ENCODE measurements around the gene ECM1.

Gene ECM1

DNA sequence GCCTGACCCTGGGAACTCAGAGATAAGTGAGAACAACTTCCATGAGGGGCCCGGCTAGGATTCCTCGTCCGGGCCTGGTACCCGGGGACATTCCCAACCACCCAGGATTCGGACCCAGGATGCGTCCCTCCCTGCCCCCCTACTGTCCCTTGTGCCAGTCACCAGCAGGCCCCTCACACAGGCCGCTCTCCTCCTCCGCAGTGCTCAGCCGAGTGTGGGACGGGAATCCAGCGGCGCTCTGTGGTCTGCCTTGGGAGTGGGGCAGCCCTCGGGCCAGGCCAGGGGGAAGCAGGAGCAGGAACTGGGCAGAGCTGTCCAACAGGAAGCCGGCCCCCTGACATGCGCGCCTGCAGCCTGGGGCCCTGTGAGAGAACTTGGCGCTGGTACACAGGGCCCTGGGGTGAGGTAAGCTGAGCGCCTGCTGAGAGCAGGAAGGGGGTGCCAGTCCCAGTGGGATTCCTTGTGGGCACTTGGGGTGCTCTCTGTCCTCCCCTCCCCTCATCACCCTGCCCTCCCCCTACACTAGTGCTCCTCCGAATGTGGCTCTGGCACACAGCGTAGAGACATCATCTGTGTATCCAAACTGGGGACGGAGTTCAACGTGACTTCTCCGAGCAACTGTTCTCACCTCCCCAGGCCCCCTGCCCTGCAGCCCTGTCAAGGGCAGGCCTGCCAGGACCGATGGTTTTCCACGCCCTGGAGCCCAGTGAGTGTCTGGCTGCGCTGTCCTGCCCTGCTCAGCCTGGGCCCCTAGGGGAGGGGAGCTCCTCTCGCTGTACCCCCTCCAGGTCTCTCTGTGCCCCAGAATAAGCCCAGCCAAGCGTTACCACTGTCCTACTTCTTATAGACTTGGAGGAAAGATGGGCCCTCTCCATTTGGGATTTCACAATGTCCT lies 51.1 kb downstream of the ECM1 start:
- DNase-seq (ENCODE audit: low spot score): no peak

DNA sequence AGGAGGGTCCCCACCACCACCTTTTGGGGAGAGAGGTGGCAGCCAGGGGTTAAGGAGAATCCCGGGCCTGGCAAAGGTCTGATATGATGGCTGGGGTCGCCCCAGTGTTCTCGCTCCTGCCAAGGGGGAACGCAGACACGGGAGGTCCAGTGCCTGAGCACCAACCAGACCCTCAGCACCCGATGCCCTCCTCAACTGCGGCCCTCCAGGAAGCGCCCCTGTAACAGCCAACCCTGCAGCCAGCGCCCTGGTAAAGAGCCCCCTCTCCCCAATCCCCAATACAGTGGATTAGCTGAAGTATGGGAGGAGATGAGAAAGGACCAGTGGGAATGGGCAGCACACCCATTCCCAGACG lies 51.7 kb downstream of the ECM1 start:
- no peak for DNase-seq (ENCODE audit: low spot score)

- peak; percentile 50 for DNase-seq (ENCODE audit: low spot score)
Observed at GRCh38 chr1:150560011-150560438, 52.1 kb downstream of the ECM1 start.

DNA sequence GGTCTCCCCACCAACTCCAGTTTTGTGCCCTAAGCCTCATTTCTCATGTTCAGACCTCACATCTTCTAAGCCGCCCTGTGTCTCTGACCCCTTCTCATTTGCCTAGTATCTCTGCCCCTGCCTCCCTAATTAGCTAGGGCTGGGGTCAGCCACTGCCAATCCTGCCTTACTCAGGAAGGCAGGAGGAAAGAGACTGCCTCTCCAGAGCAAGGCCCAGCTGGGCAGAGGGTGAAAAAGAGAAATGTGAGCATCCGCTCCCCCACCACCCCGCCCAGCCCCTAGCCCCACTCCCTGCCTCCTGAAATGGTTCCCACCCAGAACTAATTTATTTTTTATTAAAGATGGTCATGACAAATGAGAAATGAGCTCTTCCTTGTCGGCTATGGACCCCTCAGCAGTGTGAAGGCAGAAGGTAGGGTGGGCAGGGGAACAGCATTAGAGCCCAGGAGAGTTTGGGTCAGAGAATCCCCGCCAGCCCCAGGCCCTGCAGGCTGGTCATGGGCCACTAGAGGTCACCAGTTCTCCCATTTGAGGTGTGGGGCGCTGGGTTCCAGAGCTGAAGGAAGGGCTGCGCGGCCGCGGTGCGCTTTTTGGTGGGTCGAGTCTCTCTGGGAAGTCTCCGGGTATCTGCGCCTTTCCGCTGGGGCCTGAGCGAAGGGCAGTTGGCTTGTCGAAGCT lies 52.8 kb downstream of the ECM1 start:
- DNase-seq (ENCODE audit: low spot score): no peak

GRCh38 chr1:150561254-150561973 lies 53.5 kb downstream of the ECM1 start:
- DNase-seq (ENCODE audit: low spot score): peak; percentile 86

DNA sequence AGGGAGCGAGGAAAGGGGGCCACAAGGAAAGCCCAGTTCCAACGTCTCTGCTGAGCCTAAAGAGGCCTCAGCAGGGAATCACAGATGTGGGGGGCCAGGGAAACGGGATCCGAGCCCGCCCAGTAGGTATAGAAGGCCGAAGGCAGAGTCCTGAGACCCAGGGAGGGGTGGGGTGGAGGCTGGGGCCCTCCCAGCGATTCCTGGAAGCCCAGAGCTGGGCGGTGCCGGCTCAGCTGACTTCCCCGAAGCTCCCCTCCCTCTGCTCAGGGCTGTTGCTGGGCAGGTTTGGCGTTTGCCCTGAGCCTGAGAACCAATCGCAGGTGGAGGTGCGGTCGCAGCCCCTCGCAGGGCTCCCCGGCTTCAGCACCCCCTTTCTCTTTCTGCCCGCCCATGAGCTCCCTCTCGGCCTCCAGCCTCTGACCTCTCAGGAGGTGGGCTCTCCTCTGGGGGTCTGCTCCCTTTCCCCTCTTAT lies 54.1 kb downstream of the ECM1 start:
- peak; percentile 63 for DNase-seq (ENCODE audit: low spot score)

- DNase-seq (ENCODE audit: low spot score): no peak
Observed at GRCh38 chr1:150562446-150563339, 54.8 kb downstream of the ECM1 start.

Data from globus pallidus (tissue), 1 donor.